ENCODE results near the gene NOS1AP. TPM values are rescaled to one million over a fixed set of nuclear protein-coding genes. Genes with fewer than 3 reads are reported as not detected.

The NOS1AP gene
- total RNA-seq, 1 donor from 2014 or later: 4.9 TPM

DNA sequence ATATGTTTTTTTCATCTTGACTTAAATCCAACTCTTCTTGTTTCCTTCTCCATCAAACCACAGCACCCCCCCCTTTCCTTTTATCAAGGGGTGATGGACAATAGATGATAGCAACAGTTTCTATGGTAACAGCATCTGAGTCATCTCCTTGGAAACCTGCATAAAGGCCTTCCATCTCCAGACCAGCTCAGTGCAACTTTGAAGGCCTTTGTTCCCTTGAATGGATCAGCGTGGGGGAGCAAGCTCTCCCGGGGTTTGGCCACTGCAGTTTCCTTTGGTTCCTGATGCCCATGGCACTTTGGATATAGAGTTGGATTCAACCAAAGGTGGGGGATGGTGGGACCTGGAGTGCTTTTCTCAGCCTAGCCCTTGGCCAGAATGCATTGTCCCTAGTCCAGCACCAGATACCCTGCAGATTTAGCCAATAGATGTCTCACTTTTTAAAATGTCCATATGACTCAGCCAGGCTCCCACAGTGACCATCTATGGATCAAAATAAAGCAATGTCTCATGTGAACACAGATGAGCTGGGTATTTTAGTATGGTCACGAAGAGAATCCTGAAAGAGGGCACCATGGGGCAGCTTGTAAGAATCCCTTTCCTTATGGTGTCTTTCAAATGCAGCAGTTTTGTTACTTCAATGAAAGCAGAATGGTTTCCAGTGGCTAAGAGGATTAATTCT is 179.5 kb downstream of the NOS1AP start:
- intact Hi-C loops (cut with DNase I): no loop called here
- Histone ChIP-seq H3K27me3 (no peaks in the 10 kb centered on the region), H3K4me3 (no peak overlapping the region), H3K4me1 (no peaks in the 10 kb centered on the region), H3K9me3 (no peaks in the 10 kb centered on the region), H3K27ac (no peak overlapping the region), H3K36me3 (no peaks in the 10 kb centered on the region)
- no peak for ATAC-seq
- TF ChIP-seq, protein P1, sequence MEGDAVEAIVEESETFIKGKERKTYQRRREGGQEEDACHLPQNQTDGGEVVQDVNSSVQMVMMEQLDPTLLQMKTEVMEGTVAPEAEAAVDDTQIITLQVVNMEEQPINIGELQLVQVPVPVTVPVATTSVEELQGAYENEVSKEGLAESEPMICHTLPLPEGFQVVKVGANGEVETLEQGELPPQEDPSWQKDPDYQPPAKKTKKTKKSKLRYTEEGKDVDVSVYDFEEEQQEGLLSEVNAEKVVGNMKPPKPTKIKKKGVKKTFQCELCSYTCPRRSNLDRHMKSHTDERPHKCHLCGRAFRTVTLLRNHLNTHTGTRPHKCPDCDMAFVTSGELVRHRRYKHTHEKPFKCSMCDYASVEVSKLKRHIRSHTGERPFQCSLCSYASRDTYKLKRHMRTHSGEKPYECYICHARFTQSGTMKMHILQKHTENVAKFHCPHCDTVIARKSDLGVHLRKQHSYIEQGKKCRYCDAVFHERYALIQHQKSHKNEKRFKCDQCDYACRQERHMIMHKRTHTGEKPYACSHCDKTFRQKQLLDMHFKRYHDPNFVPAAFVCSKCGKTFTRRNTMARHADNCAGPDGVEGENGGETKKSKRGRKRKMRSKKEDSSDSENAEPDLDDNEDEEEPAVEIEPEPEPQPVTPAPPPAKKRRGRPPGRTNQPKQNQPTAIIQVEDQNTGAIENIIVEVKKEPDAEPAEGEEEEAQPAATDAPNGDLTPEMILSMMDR (IDR thresholded peaks at IDR 0.05): no peak
- DNase-seq: no peak

DNA sequence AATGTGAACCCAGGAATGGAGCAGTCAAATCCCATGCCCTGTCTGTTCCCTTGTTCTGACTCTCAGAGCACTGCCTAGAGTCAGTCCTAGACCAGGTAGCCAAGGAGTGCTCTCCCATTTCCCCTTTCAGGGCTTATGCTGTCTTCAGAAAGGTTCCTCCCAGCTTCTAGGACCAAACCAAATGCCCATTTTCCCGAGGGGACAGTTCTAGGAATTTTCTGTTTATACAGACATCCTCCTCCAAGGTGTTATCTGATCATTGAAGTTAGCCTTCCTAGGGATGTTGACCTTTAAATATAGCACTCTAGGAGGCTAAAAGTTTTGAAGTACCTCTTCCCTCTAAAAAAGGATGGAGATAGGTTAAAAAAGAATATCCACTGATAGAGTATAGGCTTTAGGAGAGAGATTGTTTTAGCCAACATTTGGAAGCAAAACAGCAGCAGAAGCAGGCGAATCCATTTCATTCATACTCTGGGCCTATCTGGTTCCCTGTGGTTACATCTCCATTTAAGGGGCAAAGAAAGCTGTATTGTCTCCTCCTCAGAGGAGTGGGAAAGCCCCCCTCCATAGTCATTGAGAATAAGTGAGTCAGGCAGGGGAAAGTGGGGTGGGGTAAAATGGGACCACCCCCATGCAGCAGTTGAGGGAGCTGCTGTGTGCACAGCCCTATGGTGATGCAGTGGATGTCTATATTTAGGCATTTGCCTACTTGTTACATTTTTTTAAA is 180.7 kb downstream of the NOS1AP start:
- TF ChIP-seq, protein P1 (IDR thresholded peaks at IDR 0.05): no peak

DNA sequence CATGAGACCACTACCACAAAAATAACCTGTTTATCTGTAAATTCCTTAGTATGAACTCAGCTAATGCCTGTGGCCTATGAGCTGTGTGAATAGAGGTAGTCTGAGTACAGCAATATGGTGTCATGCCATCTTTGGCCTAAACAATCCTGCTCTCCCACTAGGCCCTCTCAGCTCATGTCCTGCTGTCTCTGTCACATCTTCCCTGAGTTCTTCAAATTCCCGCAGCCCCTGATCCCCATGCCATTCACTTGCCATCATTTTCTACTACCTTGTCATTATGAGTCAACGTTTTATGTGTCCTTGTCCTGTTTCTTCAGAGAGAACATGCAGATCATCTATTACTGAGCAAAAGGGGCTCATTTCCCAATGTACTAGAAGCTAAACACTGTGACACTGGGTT is 181.6 kb downstream of the NOS1AP start:
- no peak for DNase-seq
- H3K27me3 ChIP-seq: no peaks in the 10 kb centered on the region
- no peaks in the 10 kb centered on the region for H3K4me1 ChIP-seq
- intact Hi-C loops (cut with DNase I): no loop called here
- H3K36me3 ChIP-seq: no peaks in the 10 kb centered on the region
- H3K27ac ChIP-seq: no peak overlapping the region
- no peaks in the 10 kb centered on the region for H3K9me3 ChIP-seq
- TF ChIP-seq, protein P1 (IDR thresholded peaks at IDR 0.05): no peak
- no peak for ATAC-seq
- H3K4me3 ChIP-seq: no peak overlapping the region

More for the DNA sequence above, 180.7 kb downstream of the NOS1AP start:
- Histone ChIP-seq H3K36me3 (no peaks in the 10 kb centered on the region), H3K4me3 (no peak overlapping the region), H3K4me1 (no peaks in the 10 kb centered on the region), H3K27me3 (no peaks in the 10 kb centered on the region), H3K27ac (no peak overlapping the region), H3K9me3 (no peaks in the 10 kb centered on the region)
- no peak for DNase-seq
- ATAC-seq: no peak
- intact Hi-C loops (cut with DNase I): no loop called here

DNA sequence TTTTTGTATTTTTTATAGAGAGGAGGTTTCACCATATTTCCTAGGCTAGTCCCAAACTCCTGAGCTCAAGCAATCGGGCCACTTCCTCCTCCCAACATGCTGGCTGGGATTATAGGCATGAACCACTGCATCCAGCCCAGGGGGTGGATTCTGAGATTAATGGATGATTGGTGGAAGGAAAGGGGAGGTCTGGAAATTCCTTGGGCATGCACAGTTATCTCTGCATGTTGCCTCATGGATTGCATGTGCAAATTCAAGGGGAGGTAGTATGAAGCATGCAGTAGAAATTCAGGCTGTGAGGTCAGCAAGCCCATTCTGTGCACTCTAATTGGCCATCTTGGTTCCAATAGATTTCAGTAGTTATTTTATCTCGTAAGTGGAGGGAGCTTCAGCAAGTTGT is 182.7 kb downstream of the NOS1AP start:
- no peak overlapping the region for H3K4me3 ChIP-seq
- DNase-seq (no peak), ATAC-seq (no peak)
- TF ChIP-seq, protein P1 (IDR thresholded peaks at IDR 0.05): no peak
- no peaks in the 10 kb centered on the region for H3K36me3 ChIP-seq
- H3K4me1 ChIP-seq: no peaks in the 10 kb centered on the region
- H3K9me3 ChIP-seq: no peaks in the 10 kb centered on the region
- no peaks in the 10 kb centered on the region for H3K27me3 ChIP-seq
- no peak overlapping the region for H3K27ac ChIP-seq
- intact Hi-C loops (cut with DNase I): no loop called here

DNA sequence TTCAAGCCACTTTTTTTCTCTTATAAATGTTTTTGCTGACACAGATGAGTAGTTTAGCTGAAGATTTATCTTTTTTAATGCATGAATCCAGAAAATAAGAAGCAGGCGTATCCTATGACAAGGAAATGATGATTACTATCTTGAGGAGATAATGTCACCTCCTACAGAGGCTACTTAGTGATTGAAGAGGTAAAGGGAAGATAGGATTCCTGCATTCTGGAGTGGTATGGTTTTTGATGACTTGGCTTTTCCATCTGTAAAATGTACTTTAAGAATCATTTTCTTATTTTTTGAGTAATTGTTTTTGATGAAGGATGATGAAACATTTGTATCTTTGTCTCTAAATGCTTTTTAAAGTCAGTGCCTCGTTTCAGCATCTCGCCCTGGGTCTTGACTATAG is 184.3 kb downstream of the NOS1AP start:
- no peaks in the 10 kb centered on the region for H3K4me1 ChIP-seq
- no peak overlapping the region for H3K4me3 ChIP-seq
- DNase-seq (no peak), ATAC-seq (no peak)
- no peak overlapping the region for H3K27ac ChIP-seq
- H3K27me3 ChIP-seq: no peaks in the 10 kb centered on the region
- H3K36me3 ChIP-seq: no peaks in the 10 kb centered on the region
- intact Hi-C loops (cut with DNase I): no loop called here
- H3K9me3 ChIP-seq: no peaks in the 10 kb centered on the region
- TF ChIP-seq, protein P1 (IDR thresholded peaks at IDR 0.05): no peak

Data from upper lobe of right lung (tissue), 1 donor.